T-helper 2 cell (primary cell): ENCODE measurements around the gene ZDHHC8.

Experiments used
- DNase-seq, 5 experiments: peaks; one replicate each; pipeline versions ENCODE4 v3.0.0 to v3.0.0-alpha.2; 2012 to 2022

Gene ZDHHC8

GRCh38 chr22:20114506-20115475 is 16.8 kb upstream of the ZDHHC8 start:
- no peak for DNase-seq

GRCh38 chr22:20115691-20116375 is 15.8 kb upstream of the ZDHHC8 start, which contains the start of gene RANBP1:
Gene RANBP1, plus strand, starts transcription at chr22:20116104. Its CDS starts 81 bp downstream, at chr22:20116185.
- DNase-seq: no peak

DNA sequence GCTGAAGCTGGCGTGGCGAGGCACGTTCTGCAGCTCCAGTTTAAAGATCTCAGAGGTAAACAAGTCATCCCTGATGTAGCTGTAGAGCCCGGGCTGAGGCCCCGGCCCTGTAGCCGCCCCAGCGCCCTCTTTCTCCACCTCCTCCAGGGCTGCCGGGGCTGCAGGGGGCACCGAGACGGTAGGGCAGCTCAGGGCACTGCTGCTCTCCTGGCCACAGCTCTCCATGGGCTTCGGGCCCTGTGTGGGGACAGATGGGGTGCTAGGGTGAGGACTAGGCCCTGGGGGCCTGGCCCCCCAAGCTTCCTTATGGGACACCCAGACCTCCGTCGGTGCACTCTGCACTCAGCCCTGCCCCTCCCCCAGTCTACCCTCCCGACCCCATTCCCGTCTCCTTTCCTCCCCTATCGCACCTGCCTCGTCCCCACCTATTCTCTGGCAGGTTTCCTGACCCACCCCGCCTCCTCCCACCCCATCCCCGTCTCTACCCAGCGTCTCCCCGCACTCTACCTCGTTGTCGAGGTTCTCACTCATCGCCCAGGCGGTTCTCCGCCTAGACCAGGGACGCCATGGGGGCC is 15.1 kb upstream of the ZDHHC8 start:
- no peak for DNase-seq

DNA sequence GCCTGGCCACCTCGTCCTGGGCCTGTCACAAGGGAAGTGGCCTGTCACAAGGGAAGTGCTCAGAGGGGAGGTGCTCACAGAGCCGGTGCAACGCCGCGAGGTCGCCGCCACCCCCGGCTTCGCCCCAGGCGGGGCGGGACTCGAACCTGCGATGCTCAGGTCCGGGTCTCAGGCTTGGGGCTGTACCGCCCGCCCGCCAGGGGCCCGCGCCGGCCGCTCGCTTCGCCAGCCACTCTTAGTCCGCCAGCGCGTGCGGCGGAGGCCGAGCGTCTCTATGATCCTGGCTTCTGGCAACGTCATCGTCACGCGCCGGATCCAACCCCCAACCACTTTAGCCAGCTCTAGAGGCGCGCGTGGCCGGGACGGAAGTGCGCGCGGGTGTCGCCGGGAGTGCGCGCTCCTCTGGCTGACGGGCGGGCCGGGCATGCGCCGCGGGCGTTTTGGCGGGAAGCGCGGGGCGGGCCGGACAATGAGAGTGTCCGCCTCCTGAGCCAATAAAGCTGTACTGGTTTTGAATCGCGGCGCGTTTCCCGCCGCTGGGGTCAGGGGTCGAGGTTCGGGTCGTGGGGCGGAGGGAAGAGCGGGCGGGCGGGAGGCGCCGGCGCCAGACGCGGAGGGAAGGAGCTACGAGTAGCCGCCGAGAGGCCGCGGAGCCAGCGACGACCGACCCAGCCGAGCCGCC is 14.5 kb upstream of the ZDHHC8 start, which contains the start of gene TRMT2A:
TRMT2A (minus strand) TSS at position 276 of the 682 bp plus-strand sequence. CDS start 320 bp downstream, outside the sequence.
- peak; percentile 93 to 99 (median 95) for DNase-seq

DNA sequence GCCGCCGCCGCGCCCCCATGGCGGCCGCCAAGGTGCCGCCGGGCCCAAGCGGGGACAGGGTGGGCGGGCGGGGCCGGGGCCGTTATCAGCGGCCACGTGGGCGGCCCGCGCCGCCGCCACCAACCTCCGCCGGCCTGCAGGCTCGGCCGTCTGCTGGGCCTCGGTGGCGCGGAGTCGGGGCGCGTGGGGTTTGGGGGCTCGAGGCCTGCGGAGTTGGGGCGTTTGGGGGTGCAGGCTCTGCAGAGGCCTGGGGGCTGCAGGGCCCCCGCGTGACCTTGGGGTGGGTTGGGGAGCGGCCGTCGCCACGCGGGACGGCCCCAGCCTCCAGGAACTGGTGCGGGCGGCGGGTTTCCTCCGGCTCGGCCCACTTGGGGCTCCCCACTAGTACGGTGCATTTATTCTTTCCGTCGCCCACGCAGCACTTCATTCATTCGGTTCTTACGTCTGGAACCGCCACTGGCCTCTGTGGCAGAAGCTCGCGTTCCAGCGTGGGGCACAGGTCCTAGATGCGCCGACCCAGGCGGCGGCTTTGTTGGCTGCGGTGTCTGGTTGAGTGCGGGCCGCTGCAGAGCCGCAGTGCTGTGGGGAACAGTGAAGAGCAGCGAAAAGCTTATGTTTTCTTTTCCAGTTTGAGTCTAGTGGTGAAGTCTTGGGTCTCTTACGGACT is 13.8 kb upstream of the ZDHHC8 start:
- peak in 4 of 5 experiments; percentile 48 to 67 (median 55) for DNase-seq

DNA sequence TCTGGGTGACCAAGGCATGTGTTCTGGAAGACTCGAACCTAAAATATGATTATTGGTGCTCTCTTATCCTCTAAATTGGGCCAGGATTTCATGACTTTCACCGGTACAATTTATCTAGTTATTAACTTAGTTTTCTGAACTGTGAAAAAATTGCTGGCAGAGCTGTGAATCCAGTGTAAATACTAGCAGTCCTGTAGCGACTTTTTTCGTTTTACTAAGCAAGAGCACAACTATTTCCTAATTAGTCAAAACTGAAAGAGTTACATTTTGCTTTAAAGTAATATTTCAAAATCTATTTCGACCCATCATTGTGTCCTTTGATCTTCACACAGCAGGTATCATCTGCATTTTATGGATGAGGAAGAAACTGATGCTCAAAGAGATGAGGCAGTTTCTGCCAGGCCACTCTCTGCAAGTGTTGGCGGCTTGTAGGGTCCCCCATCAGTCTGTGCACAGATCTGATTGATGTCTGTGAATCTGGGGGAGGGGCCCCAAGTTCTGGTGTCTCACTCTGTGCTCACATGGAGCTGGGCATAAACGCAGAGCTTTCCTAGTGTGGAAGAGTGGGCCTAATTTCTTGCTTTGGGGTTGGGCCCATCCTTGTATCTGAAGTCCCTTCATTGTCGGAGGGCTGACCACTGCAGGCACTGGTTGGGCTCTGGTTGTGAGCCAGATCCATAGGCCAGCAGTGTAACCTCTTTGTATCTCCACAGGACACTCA is 13.1 kb upstream of the ZDHHC8 start:
- DNase-seq: no peak

- DNase-seq: no peak
These were observed 9.7 kb upstream of the ZDHHC8 start for GRCh38 chr22:20121856-20122415.

DNA sequence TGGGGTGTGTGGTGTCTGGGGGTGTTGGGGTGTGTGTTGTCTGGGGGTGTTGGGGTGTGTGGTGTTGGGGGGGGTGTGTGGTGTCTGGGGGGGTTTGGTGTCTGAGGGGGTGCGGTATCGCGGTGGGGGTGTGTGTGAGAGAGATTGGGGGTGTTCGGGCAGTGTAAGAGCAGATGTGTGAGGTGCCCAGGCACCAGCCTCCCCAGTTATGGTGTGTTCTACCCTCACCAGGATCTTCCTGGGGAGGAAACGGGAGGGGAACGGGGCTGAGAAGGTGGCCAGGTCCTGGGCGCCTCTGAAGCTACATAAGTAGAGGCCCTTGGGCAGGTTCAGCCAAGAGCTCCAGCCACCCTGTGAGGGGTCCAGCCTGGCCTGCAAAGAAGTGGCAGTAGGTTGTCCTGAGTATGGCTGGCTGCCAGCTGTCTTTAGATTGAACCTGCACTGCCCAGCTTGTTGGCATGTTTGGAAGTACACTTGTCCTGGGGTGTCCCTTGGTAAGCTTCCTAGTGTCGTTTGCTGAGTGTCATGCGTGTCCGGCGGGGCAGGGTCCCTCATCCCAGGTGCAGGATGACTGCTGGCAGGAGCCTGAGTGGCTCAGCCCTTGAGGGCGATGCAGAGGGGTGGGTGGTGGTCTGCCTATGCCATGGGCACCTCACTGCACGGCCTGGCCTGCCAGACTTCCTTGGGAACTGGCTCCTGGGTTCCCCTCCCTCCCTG is 8.1 kb upstream of the ZDHHC8 start:
- no peak for DNase-seq

DNA sequence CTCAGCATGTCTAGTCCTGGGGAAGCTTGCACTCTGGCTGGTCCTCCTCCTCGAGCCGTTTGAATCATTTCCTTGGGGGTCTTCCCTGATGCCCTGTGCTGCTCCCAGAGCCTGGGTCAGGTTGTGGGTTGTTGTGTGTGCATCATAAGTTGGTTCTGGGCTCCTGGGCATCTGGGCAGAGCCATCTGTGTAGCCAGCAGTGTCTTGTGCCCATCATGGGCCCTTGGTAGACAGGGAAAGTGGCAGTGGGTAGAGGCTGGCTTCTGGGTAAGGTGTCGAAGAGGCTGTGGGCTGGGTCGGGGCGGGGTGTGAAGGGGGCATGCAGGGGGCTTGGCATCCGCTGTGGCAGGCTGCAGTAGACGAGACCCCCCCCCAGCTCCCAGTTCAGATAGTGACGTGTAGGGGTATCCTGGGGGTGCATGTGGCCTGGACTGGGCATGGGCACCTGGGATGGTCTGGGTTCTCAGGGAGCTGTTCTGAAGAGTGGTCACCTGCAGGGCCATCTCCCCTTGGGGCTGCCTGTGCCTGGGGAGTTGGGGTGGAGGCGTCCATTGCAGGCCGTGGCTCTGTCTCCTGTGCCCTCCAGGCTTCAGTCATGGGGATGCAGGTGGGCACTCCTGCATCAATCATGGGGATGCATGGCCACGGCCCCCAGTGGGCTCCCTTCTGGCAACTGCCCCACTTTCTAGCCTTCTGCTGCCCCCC is 7.4 kb upstream of the ZDHHC8 start:
- no peak for DNase-seq

- no peak for DNase-seq
These were observed 6.1 kb upstream of the ZDHHC8 start for GRCh38 chr22:20125201-20126174.

DNA sequence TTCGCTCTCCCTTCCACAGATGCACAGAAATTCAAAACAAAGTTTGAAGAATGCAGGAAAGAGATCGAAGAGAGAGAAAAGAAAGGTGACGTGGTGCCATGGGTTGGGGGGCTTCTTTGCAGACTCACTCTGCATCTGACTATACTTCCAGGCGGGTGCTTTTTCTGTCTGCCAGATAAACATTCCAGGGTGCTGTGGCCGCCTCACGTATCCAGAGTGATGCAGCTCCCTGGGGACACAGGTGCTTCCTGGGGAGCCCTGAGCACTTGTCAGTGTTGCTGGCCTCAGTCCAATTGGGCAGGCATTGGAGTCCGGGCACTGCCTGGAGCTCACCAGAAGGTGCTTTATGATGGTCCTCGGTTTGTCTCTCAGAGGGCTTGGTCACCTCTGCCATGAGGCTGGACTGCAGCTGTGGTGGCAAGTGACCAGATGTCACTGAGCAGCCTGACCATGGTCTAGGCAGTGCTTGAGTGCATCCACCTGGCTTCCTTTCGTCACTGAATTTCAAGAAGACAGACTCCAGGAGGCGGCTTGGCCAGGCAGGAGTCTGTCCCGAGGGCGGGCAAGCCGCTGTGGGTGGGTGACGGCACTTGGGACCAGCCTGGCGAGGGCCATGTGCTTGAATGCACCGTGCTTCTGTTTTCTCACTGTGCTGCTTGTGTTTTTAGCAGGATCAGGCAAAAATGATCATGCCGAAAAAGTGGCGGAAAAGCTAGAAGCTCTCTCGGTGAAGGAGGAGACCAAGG is 5.1 kb upstream of the ZDHHC8 start:
- DNase-seq: no peak

GRCh38 chr22:20127318-20127868 is 4.2 kb upstream of the ZDHHC8 start:
- DNase-seq: no peak

- no peak for DNase-seq
These were observed 3.6 kb upstream of the ZDHHC8 start for GRCh38 chr22:20127869-20128618.

- no peak for DNase-seq
These were observed 3.0 kb upstream of the ZDHHC8 start for GRCh38 chr22:20128619-20128901.

DNA sequence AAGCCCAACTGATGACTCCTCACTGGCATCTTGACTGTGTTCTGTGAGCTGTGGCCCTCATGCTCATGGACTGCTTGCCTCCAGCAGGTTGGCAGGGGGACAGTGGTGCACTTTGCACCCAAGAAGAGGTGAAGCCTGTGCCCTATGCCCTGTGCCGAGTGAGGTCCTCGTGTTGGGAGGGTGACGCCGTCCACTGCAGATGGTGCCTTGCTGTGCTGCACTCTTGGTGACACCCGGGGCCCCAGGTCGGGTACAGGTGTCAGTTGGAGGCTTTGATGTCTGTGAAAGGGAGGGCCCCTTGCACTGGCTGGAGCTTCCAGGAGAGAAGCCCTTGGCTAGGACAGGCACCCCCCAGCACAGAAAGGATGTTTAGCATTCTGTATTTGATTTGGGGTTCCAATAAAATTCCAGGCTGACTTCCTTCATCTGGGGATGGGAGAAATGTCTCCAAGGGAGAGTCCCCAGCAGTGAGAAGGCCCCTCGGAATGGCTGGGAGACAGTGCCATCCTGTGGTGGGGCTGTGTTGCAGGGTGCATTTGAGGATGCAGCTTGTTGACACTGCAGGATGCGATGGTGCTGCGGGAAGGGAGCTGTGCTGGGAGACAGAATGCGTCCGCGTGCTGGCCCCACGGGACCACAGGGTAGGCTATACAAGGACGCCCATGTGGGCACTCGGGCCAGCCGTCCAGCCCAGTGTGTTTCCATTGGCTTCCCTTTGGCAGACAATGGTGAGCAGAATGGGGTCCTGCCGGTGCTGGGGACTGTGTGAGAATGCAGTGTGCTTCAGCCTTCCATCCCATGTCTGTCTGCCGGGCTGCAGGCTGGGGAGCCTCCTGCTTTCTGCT is 2.5 kb upstream of the ZDHHC8 start:
- DNase-seq: peak; percentile 20 to 67 (median 32)

DNA sequence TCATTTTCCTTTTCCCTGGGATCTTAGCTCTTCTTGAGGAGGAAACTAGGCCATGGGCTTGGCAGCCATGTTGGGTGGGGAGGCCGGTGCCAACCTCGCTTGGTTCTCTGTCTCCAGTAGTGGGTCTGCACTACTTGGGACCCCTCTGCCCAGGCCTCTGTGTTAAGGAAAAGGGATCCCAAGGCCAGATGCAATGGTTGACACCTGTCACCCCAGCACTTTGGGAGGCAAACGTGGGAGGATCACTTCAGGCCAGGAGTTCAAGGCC is 1.9 kb upstream of the ZDHHC8 start:
- no peak for DNase-seq
